HG03457 (cell line): ENCODE measurements around the gene PCDH9.
"Not testable (repeated sequence)": the region's sequence is repeated elsewhere in the genome, so short reads cannot be mapped to it uniquely, and the experiment has no call there.

Experiments used
- ATAC-seq: cut with Tn5 transposase; IDR thresholded peaks from one replicate; pipeline ENCODE4 v1.9.1; 2021; ENCODE audit warnings: moderate number of reproducible peaks; ENCODE audit not compliant: unreplicated experiment

The PCDH9 gene

GRCh38 chr13:66927562-66927961 is 302.6 kb downstream of the PCDH9 start:
- no peak for ATAC-seq

GRCh38 chr13:66926851-66927524 is 303.1 kb downstream of the PCDH9 start:
- ATAC-seq: no peak

GRCh38 chr13:66926200-66926850 is 303.8 kb downstream of the PCDH9 start:
- no peak for ATAC-seq

- ATAC-seq: no peak
Measured at GRCh38 chr13:66922444-66922843, 307.7 kb downstream of the PCDH9 start.

- ATAC-seq: no peak
Measured at GRCh38 chr13:66921437-66921836, 308.7 kb downstream of the PCDH9 start.

GRCh38 chr13:66915596-66916185 is 314.4 kb downstream of the PCDH9 start:
- no peak for ATAC-seq

GRCh38 chr13:66914155-66914554 is 316.0 kb downstream of the PCDH9 start:
- no peak for ATAC-seq

- no peak for ATAC-seq
Measured at GRCh38 chr13:66911411-66911939, 318.7 kb downstream of the PCDH9 start.

- ATAC-seq: no peak
Measured at GRCh38 chr13:66899955-66900354, 330.2 kb downstream of the PCDH9 start.

- ATAC-seq: no peak
Measured at GRCh38 chr13:66896933-66897332, 333.2 kb downstream of the PCDH9 start.

- no peak for ATAC-seq
Measured at GRCh38 chr13:66895780-66896179, 334.4 kb downstream of the PCDH9 start.

GRCh38 chr13:66895320-66895719 is 334.8 kb downstream of the PCDH9 start:
- no peak for ATAC-seq

GRCh38 chr13:66888698-66889097 is 341.4 kb downstream of the PCDH9 start:
- no peak for ATAC-seq

- no peak for ATAC-seq
Measured at GRCh38 chr13:66887088-66887487, 343.0 kb downstream of the PCDH9 start.

- no peak for ATAC-seq
Measured at GRCh38 chr13:66886264-66886663, 343.9 kb downstream of the PCDH9 start.

- not testable (repeated sequence) for ATAC-seq
Measured at GRCh38 chr13:66881170-66881569, 349.0 kb downstream of the PCDH9 start.

GRCh38 chr13:66879988-66880387 is 350.1 kb downstream of the PCDH9 start:
- ATAC-seq: no peak

- no peak for ATAC-seq
Measured at GRCh38 chr13:66875264-66875663, 354.9 kb downstream of the PCDH9 start.

- no peak for ATAC-seq
Measured at GRCh38 chr13:66864627-66865026, 365.5 kb downstream of the PCDH9 start.

- no peak for ATAC-seq
Measured at GRCh38 chr13:66860878-66861417, 369.2 kb downstream of the PCDH9 start.

- ATAC-seq: no peak
Measured at GRCh38 chr13:66859934-66860877, 369.9 kb downstream of the PCDH9 start.
